ENCODE results near the gene CTCFL.

The CTCFL gene

DNA sequence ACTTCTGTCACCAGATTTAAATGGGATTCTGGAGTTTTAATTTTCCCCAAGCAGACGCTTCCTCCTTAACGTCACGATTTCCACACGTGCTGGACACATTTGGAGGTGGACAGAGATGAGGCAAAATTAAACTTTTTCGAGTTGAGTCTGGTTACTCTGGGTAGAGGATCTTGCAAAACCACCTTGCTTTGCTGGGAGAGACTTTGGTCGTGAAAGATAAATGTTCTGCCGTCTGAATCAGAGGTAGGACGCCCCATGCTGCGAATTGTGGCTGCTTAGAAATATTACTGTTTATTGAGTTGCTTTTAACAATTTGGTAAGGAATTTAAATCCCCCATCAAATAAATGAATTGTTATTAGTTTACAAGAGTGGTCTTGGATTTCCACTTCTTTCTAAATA, 46.8 kb downstream of the CTCFL start:
- DNase-seq, result no peak

DNA sequence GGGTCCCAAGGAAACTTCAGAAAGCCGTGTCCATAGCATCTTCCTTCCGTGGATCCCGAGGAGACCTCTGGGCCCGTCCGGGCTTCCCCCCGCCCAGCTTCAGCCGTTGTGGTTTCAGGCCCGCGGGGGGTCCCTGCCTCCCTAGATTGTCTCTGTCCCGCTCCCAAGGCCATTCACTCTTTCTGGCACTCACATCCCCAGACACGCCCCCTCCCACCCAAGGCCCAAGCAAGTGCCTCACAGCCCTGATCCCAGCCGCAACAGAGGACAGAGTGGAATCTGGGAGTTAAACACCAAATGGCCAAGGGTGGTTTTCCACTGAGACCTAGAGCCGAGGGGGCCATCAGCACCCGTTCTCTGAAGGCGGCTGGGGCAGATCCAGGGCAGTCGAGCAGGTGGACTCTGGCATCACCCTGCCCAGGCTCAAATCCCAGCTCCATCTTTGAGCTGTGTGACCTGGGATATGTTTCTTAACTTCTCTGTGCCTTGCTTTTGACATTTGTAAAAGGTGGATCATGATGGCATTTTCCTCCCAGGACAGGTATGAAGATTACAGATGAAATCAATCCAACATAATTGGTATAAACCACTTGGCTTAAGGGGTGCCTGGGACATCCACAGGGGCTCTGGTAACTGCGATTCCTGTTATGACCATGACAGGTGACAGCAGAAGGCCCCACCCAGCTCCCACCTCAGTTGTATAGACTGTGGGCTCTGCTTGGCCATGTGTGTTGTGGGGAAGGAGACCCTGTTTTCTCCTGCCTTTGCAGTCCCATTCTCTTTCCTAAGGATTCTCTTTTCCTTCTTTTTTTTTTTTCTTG, 48.1 kb downstream of the CTCFL start:
- peak; percentile 37 for DNase-seq

DNA sequence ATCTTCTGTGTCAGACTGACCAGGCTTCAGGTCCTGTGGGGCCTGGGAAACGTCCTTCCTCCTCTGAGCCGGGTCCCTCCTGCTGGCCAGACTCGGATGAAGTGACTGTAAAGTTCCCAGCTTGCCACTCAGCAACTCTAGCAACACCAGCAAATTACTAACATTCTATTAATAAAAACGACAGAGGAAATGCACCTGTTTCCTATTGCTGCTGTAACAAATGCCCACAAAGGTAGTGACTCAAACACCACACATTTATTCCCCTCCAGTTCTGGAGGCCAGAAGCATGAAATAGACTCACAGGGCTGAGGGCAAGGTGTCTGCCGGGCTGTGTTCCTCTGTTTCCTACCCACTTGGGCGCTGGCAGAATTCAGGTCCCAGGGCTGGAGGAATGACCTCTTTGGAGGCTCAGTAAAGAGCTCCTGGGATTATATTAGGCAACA, 48.8 kb downstream of the CTCFL start:
- DNase-seq, result peak; percentile 52

DNA sequence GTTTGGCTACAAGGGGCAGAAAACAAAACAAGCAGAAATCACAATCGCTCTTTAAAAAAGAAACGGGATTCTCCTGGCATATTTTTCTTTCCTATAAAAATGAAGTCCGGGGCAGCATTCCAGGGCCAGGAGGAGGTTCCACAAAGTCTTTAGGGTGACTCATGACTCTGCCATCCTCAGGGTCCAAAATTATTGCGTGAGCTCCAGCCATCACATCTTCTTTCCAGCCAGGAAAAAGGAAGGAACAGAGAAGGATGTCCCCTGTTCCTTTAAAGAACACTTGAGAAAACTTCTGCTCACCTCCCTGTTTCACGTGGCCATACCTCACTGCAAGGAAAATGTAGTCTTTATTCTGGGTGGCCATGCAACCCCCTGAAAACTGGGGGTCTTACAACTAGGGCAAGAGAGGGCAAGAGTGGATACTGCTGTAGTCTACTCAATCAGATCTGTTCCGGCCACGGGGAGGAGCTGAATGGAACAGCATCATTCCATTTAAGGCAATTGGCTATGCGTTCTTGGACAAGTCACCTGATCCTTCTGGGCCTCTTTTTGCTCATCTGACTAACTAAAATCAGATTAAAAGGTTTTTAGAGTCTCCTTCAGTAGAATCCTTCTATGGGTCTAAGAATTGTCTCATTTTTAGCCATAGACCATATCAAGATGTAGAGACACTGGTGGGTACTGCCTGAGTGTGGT, 49.4 kb downstream of the CTCFL start:
- DNase-seq, result peak; percentile 16

DNA sequence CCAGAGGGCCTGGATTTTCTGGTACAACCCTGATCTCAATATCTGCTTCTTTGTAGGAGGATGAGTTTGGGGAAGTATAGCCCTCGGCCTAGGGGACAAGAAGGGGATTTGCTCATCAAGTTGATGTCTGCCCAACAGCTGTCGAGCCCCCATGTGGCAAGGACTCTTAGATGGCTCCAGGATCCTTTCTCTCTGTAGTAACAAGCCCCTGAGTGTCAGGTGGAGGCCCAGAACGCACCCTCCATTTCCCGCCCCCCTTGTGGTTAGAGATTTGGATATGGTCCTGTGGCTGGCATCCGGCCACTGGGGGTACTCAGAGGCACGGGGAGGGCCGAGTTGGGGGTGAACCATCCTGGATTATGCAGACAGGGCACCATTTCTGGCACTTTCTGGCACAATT, 50.1 kb downstream of the CTCFL start:
- peak; percentile 13 for DNase-seq

DNA sequence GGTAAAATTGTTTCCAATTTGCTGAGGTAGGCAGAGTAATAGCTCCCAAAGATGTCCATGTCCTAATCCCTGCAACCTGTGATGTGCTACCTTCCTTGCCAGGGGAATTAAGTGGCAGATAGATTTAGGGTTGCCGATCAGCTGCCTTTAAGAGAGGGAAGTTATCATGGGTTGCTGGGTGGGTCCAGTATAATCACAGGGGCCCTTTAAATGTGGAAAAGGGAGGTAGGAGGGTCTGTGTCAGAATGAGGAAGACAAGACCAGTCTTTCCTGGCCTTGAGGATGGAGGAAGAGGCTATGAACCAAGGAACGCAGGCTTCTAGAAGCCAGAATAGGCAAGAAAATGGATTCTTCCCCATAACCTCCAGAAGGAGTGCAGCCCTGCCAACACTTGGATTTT, 50.7 kb downstream of the CTCFL start:
- DNase-seq, result no peak

DNA sequence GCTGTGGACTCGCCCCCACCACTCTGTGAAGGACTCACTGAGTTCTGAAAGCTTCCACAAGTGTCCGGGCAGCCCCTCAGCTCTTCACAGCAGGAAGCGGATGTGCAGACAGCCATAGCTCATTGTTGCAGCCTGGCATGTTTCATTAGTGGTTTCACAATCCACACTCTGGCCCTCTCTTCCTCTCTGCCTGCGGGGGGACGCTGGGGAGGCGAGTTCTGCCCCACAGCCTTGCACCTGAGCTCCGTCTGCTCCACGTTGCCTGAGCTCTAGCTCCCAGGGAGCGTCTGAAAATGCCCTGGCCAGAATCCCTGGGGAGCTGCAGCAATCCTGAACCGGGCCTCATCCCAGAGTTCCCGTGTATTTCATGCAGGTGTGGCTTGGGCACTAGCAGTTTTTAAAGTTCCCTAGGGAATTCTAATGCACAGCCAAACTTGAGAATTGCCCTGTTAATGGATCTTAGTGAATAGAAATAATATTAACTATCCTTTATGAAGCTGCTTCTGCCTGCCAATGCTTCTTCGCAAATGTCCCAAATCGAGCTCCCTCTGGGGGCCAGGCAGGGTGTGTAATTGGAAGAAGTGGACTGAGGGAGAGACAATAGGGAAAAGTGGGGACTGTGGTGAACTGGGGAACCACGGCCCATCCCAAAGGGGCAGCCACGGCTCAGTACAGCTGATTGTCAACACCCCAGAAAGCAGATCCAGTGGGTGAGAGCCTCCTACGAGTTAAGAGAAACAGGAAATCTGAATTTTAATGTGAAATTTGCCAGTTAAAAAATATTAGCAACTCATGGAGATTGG, 51.5 kb downstream of the CTCFL start:
- peak; percentile 63 for DNase-seq

DNA sequence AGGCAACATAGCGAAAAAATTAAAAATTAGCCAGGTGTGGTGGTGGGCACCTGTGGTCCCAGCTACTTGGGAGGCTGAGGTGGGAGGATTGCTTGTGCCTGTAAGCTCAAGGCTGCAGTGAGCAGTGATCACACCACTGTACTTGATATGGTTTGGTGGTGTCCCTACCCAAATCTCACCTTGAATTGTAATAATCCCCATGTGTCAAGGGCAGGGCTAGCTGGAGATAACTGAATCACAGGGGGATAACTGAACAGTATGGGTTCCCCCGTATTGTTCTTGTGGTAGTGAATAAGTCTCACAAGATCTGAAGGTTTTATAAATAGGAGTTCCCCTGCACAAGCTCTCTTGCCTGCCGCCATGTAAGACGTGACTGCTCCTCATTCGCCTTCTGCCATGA, 52.5 kb downstream of the CTCFL start:
- peak; percentile 12 for DNase-seq

DNA sequence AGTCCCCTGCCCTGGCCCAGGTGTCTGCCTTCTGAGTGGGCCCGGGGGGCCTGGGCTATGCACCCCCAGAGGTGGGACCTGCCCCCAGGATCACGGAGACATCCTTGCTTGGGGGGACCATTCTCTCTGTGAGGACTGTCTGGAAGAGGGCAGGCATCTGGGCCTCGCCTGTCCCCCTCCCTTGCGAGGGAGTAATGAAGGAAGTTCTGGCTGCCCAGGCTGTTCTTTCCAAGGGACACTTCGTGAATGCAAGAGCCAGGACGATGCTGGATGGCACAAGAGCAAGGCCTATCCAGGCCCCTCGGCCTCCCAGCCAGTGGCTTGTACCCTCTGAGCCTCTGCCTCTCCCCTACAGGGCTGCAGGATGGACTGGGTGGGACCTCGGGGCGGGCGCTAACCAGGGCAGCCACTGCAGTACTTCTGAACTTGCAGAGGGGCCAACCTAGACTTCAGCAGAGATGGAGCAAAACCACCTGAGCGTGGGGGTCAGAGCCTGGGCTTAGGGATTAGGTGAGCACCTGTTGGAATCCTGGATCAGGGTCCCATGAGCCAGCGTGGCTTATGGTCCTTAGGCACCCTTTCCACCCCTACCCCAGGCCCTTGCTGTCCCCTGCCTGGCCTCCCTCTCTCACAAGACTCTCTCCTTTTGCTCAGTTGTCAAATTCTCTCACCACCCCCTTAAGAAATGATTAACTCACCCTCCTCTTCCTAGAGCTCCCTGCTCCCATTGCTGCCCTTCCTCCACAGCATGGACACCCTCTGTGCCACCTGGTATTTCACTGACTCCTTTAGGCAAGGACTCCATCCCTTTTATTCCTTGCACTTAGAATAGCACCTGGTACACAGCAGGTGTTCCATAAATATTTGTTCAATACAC, 53.2 kb downstream of the CTCFL start:
- peak; percentile 39 for DNase-seq

DNA sequence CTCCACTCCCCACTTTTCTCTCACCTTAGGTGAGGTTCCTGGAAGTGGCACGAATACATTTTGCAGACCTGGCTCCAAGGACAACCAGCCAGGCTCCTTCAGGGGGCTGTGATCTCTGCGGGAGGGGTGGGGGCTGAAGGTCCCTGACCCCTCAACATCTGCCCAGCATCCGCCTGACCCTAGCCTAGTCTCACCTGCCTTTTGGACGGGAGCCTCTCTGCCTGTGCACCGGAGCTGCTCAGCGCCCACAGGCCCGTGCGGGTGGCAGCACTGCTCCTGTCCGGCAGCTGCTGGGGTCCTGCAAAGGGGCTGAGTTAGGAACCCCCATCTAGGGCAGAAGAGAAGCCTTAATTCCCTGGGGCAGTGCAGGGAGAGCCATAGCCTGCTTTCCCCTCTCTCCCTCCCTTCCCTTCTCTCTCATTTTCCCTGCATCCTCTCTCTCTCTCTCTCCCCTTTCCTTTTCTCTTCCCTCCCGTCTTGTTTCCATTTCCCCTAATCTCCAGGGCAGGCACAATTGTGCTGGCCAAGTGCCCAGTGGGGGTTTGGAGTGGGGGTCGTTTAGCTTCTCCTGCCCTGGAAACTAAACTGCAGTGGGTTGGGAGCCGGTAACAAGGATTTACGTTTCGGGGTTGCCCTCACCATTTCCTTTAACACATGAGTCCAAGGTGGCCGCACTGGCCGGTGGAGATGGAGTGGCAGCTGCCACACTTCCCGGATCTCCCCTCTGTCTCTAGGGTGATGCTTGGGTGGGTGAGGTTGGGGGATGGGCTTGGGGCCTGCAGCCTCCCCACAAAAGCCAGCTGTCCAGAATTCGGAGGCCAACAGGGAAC, 54.1 kb downstream of the CTCFL start:
- peak; percentile 58 for DNase-seq

DNA sequence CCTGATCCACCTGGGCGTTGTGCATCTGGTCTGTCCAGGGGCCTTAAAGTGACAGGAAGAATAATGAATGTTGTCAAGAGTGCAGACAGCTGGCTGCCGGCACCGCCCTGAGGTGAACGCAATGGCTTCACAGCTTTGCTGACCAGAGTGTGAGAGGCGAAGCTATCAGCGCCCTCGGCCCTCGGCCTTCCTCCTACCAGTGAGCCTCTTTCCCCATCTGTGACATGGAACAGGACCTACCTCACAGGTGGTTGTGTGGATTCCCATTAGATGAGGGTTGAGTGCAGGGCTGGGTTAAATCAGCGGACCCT, 54.8 kb downstream of the CTCFL start:
- peak; percentile 37 for DNase-seq

DNA sequence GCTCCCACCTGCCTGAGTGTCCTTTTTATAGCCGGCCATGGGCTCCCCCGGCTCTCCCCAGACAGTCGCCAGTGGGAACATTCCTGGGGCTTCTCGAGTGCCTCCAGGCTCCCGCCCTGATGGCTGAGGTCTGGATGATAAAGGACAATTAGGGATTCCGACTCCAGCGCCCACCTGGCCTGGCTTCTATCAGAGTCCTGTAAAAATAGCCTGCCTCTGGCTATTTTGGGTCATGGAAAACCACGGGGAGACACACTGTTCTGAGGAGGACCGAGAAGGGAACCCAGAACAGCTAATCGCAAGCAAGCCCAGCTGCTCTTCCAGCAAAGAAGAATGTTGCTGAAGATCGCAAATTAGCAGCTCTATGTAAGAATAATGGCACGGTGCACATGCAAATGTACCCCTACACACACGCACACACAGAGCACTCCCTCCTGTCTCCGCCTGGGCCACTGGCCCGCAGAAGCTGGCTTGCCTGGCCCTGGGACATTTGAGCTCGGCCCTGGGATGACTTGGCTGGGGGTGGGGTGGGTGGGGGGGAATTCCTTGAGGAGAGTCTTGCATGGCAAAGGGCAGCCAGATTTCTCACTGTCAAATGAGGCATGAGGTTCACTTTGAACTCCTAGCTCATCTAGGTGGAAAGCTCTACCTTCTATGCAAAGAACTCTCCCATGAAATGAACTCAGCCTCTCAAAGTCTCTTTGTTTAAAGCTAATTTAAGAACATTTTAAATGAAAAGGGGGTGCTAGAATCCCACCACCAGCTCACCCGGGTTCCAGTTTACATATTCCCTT, 55.3 kb downstream of the CTCFL start:
- DNase-seq, result peak; percentile 4

DNA sequence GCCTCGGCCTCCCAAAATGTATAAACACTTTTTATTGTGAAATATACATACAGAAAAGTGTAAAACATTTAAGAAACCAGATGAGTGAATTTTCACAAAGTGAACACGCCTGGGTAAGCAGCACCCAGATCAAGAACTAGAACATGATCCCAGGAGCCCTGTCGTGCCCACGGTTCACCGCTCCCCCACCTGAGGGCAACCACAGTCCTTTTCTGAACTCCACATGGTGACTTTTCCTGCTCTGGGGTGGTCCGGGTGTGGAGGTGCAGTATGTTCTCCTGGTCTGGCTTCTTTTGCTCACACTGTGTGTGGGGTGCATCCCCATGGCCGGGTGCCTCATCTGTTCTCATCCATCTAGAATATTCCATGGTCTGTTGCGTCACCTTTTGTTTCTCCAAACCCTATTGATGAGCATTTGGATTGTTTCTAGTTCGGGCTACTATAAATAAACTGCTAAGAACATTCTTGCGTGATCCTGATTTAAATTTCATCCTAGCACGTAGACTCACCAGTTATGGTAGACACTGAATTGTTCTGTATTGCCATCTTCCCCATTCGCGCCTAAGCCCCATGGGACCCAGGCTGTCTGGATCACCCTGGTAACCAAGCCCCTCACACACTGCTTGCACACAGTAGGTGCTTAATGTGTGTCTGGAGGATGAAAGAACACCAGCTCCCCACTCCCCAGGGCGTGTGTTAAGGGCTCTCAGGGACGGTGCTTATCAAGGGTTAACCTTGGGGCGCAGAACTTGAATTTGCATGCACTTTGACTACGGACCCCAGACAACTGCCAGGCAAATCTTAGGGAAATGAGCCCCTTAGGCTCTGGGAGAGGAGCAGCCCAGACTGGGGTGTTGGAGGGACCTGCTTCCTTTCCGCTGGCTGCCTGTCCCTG, 56.2 kb downstream of the CTCFL start:
- no peak for DNase-seq

DNA sequence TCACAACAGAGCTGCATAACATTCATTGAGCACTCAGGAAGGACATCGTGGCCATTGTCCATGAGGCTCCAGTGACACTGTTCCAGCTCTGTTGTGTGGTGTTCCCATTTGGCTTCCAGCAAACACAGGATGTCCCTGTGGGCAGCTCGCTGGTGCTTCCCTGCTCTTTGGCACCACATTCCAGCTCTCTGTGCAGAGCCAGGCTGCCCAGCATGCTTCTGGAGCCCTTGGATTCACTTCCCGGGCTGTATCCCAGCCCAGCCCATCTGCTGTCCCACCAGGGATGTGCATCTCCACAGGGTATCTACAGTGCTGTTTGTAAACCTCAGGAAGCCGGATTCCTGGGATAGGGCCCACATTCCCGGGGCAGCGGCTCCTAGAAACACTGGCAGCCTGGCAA, 57.2 kb downstream of the CTCFL start:
- DNase-seq, result no peak

DNA sequence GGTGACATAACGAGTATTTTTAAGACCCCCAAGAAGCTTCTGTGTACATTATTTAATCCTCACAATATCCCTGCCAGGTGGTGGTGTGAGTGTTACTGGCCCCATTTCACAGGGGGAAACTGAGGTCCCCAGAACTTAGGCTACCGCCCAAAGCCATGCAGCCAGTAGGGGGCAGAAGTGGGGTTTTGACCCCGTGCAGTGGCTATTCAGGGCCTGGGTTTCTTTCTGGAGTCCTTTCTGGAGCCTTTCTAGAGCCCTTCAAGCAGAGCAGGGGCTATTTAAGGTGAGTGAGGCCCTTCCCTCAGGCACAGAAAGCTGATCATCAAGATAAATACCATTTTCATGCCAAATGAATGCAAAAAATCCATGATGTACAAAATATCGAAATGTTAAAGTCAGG, 59.0 kb downstream of the CTCFL start:
- DNase-seq, result no peak

DNA sequence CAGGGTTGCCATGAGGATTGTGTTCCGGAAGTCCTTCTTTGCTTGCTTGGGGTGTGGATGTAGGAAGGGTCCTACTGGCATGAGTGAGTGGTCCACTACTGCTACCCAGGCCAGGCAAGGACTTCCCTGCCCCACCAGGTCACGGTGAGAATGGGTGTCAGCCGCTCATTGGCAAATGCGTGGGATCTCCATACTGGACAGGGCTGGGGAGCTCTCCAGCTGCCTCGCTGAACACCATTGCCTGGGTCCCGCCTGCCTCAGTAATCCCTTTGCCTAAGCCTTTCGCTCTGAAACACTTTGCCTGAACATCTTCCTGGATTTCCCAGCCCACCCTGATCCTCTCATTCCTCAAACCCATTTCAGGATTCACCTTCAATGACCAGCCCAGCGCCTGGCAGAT, 59.5 kb downstream of the CTCFL start:
- no peak for DNase-seq

DNA sequence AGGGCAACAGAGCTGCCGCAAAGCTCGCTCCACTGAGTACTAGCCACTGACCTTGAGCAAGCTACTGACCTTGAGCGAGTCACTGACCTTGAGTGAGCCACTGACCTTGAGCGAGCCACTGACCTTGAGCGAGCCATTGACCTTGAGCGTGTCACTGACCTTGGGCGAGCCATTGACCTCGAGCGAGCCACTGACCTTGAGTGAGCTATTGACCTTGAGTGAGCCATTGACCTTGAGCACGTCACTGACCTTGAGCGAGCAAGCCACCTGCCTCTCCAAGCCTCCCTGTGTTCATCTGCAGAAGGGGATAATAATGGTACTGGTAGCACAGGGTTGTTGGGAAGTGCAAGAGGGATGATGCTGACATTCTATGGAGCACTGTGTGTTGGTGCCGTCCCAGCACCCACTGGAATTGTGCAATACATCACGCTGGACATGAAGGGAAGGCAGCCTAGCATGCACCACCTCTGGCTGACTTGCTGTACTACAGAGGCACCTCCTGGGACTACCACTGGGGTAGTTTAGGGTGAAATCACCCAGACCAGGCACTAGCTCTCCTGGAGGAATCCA, 60.2 kb downstream of the CTCFL start:
- DNase-seq, result no peak

DNA sequence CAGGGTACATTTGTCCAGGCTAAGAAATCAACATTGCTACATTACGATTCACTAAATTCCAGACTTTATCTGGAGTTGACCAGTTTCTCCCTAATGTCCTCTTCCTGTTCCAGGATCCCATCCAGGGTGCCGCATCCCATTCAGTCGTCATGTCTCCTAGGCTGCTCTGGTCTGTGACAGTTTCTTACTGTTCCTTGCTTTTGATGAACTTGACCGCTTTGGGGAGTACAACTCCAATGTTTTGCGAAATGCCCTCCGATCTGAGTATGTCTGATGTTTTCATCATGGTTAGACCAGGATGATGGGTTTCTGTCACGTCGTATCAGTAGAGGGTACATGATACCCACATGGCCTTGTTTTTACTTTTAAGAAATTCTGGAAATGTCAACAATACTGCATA, 62.2 kb downstream of the CTCFL start:
- no peak for DNase-seq

DNA sequence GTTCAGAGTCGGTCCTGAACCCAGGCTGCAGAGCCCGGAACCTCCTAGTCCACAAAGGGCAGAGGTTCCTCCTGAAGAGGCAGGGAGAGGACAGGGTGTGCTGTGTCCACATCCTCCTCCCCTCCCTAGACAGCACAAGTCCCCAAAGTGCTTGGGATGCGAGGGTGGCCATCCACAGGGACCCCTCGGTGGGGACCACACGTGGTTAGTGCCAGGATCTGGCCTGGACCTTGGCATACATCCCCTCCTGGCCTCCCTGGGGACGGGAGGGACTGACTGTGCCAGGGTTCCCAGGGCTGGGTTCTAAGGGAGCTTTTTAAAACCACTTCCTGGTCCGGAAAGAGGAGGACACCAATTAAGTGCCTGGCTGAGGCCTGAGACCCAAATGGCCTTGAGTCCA, 63.2 kb downstream of the CTCFL start:
- no peak for DNase-seq
